Caco-2 (cell line): Measurements from ENCODE around the gene HYOU1. TPM values are rescaled to one million over a fixed set of nuclear protein-coding genes. Genes with fewer than 3 reads are reported as not detected.
A peak's percentile ranks its signal among the peaks of the same experiment; 100 is the strongest.

Experiments used
- BruUV-seq: library from RNA; stranded (reverse); fragments of 400-500 nt; replicated peaks from 2 replicates; lab custom pipeline; 2021; lab: Mats Ljungman, UMichigan
- CTCF ChIA-PET: fragments of 300-600 bp; sonication (Branson Sonifier 250); formaldehyde crosslinking; loops from one replicate; lab custom pipeline; 2022; ENCODE audit warnings: antibody characterized with exemption; lab: Charles Lee
- POLR2A ChIA-PET: fragments of 300-600 bp; sonication (Branson Sonifier 250); formaldehyde crosslinking; loops from one replicate; lab custom pipeline; 2022; ENCODE audit warnings: antibody characterized with exemption; lab: Charles Lee
- DNase-seq, 2 experiments: peaks; one replicate each; pipeline versions ENCODE4 v3.0.0 to v3.0.0-alpha.2; 2020 to 2022
- H3K27me3 ChIP-seq: replicated peaks from 2 replicates; pipeline ENCODE4 v1.6.0; 2011; ENCODE audit warnings: low read length; ENCODE audit not compliant: control insufficient read depth, insufficient read depth
- H3K36me3 ChIP-seq: 2 replicates; pipeline ENCODE4 v1.5.1; 2011; ENCODE audit warnings: low read length; ENCODE audit not compliant: control insufficient read depth, insufficient read depth
- H3K4me1 ChIP-seq: fragments of 250-450 bp; sonication (Bioruptor Pico); 2 replicates; pipeline ENCODE4 v1.5.1; 2020; ENCODE audit warnings: mild to moderate bottlenecking
- H3K4me3 ChIP-seq: 2 replicates; pipeline ENCODE4 v1.5.1; 2011; ENCODE audit warnings: low read depth, mild to moderate bottlenecking, control low read depth, low read length
- H3K9me3 ChIP-seq: fragments of 250-450 bp; sonication (Bioruptor Pico); 2 replicates; pipeline ENCODE4 v1.5.1; 2020; ENCODE audit warnings: mild to moderate bottlenecking, moderate library complexity
- H3K27ac Mint-ChIP-seq: one replicate; pipeline ENCODE4 v1.8.0; 2022; ENCODE audit warnings: mixed read lengths; ENCODE audit not compliant: unreplicated experiment
- H3K27me3 Mint-ChIP-seq: one replicate; pipeline ENCODE4 v1.8.0; 2022; ENCODE audit warnings: mixed read lengths; ENCODE audit not compliant: insufficient read depth, unreplicated experiment
- H3K36me3 Mint-ChIP-seq: one replicate; pipeline ENCODE4 v1.8.0; 2022; ENCODE audit warnings: mild to moderate bottlenecking, mixed read lengths; ENCODE audit not compliant: insufficient read depth, unreplicated experiment
- H3K4me1 Mint-ChIP-seq: one replicate; pipeline ENCODE4 v1.8.0; 2022; ENCODE audit warnings: low read depth, mixed read lengths; ENCODE audit not compliant: unreplicated experiment
- H3K4me3 Mint-ChIP-seq: one replicate; pipeline ENCODE4 v1.8.0; 2022; ENCODE audit warnings: mild to moderate bottlenecking, moderate library complexity, mixed read lengths; ENCODE audit not compliant: unreplicated experiment
- H3K9me3 Mint-ChIP-seq: one replicate; pipeline ENCODE4 v1.8.0; 2022; ENCODE audit warnings: mixed read lengths; ENCODE audit not compliant: unreplicated experiment
- CTCF ChIP-seq, 2 experiments: fragments of 200-600 bp in 1 of 2; IDR thresholded peaks; 1 replicate in 1 of 2; 2 replicates in 1 of 2; pipeline versions ENCODE4 v1.5.1 to v1.8.0; 2011 to 2022; ENCODE audit warnings: antibody characterized with exemption in 1 of 2, control low read depth in 1 of 2, inconsistent platforms in 1 of 2, low read depth in 1 of 2, low read length in 1 of 2, mild to moderate bottlenecking in 1 of 2, moderate library complexity in 1 of 2; ENCODE audit not compliant: insufficient read depth in 1 of 2, severe bottlenecking in 1 of 2, unreplicated experiment in 1 of 2
- intact Hi-C: fragments of 100-400 bp; cut with micrococcal nuclease; formaldehyde crosslinking; loops from one replicate; pipeline ENCODE4 v1.10.0; 2022; ENCODE audit not compliant: unreplicated experiment
- total RNA-seq: library from RNA; stranded (reverse); gene quantifications from 2 replicates; pipeline ENCODE4 v1.2.3, GENCODE V29; 2022

Gene HYOU1
- total RNA-seq, 1 experiment from 2014 or later: 366 TPM

- peaks cover 47% of the 10 kb centered on the region for H3K4me1 ChIP-seq
- ChIA-PET POLR2A (interaction anchor here (0.7 to 1.4 kb wide), 5 partner anchors 8 to 55 kb away, joined by 3 to 6 read pairs (median 6); partner anchors contain the start of genes HMBS, HYOU1 and TRAPPC4), CTCF (interaction anchor here (0.5 to 1.5 kb wide), 4 partner anchors 10 to 180 kb away, joined by 3 to 5 read pairs (median 4); no protein-coding TSS in a partner anchor)
- Mint-ChIP-seq H3K4me3 (peak overlapping the region; percentile 93), H3K4me1 (peaks cover 52% of the 10 kb centered on the region), H3K27me3 (no peaks in the 10 kb centered on the region), H3K27ac (peak overlapping the region; percentile 90), H3K9me3 (no peaks in the 10 kb centered on the region), H3K36me3 (peaks cover 56% of the 10 kb centered on the region)
- H3K36me3 ChIP-seq: peaks cover 18% of the 10 kb centered on the region
- DNase-seq: peak; percentile 92 to 95
- intact Hi-C loops: loop anchor here (1.0 to 2.0 kb wide), 4 partner anchors 11 to 55 kb away; partner anchors contain the start of genes CENATAC, HMBS, HYOU1 and RPS25
- TF ChIP-seq CTCF (IDR thresholded peaks at IDR 0.05; ENCODE audit: insufficient read depth in 1 of 2, low read depth in 1 of 2, low read length in 1 of 2, severe bottlenecking in 1 of 2, unreplicated experiment in 1 of 2): peak in 1 of 2 experiments; percentile 20
- H3K27me3 ChIP-seq: no peaks in the 10 kb centered on the region
- H3K9me3 ChIP-seq: no peaks in the 10 kb centered on the region
- BruUV-seq: TSS peak; percentile 97
- peak overlapping the region; percentile 95 for H3K4me3 ChIP-seq
Measured at GRCh38 chr11:119029340-119030028, 27.5 kb downstream of the HYOU1 start.

GRCh38 chr11:119029069-119029339, 28.0 kb downstream of the HYOU1 start:
- Histone ChIP-seq H3K36me3 (peaks cover 18% of the 10 kb centered on the region), H3K4me1 (peaks cover 52% of the 10 kb centered on the region), H3K9me3 (no peaks in the 10 kb centered on the region), H3K4me3 (peak overlapping the region; percentile 95), H3K27me3 (no peaks in the 10 kb centered on the region)
- no peak for TF ChIP-seq CTCF (IDR thresholded peaks at IDR 0.05; ENCODE audit: insufficient read depth in 1 of 2, low read depth in 1 of 2, low read length in 1 of 2, severe bottlenecking in 1 of 2, unreplicated experiment in 1 of 2)
- ChIA-PET CTCF (interaction anchor here (1.5 kb wide), 1 partner anchor 14 kb away, joined by 5 read pairs; no protein-coding TSS in a partner anchor), POLR2A (interaction anchor here (1.2 to 1.4 kb wide), 3 partner anchors 8 to 56 kb away, joined by 3 to 6 read pairs (median 4); partner anchors contain the start of gene HMBS)
- TSS peak; percentile 22 for BruUV-seq
- intact Hi-C loops: loop anchor here (1.0 kb wide), 1 partner anchor 31 kb away; the partner anchor contains the start of gene CENATAC
- no peak for DNase-seq
- peak overlapping the region; percentile 90 for H3K27ac Mint-ChIP-seq
- no peaks in the 10 kb centered on the region for H3K27me3 Mint-ChIP-seq
- peaks cover 56% of the 10 kb centered on the region for H3K4me1 Mint-ChIP-seq
- H3K36me3 Mint-ChIP-seq: peaks cover 61% of the 10 kb centered on the region
- H3K9me3 Mint-ChIP-seq: no peaks in the 10 kb centered on the region
- H3K4me3 Mint-ChIP-seq: peak overlapping the region; percentile 93

- Histone ChIP-seq H3K4me3 (peak overlapping the region; percentile 95), H3K9me3 (no peaks in the 10 kb centered on the region), H3K36me3 (peaks cover 18% of the 10 kb centered on the region), H3K27me3 (no peaks in the 10 kb centered on the region), H3K4me1 (peaks cover 57% of the 10 kb centered on the region)
- ChIA-PET POLR2A (interaction anchor here (0.5 to 1.3 kb wide), 2 partner anchors 14 to 42 kb away, joined by 3 to 6 read pairs; no protein-coding TSS in a partner anchor), CTCF (no interaction called here)
- TF ChIP-seq CTCF (IDR thresholded peaks at IDR 0.05; ENCODE audit: insufficient read depth in 1 of 2, low read depth in 1 of 2, low read length in 1 of 2, severe bottlenecking in 1 of 2, unreplicated experiment in 1 of 2): no peak
- H3K4me3 Mint-ChIP-seq: peak overlapping the region; percentile 93
- H3K4me1 Mint-ChIP-seq: peaks cover 60% of the 10 kb centered on the region
- H3K27me3 Mint-ChIP-seq: no peaks in the 10 kb centered on the region
- peak overlapping the region; percentile 90 for H3K27ac Mint-ChIP-seq
- BruUV-seq: no TSS peak
- no peaks in the 10 kb centered on the region for H3K9me3 Mint-ChIP-seq
- peaks cover 66% of the 10 kb centered on the region for H3K36me3 Mint-ChIP-seq
- intact Hi-C loops: loop anchor here (1.0 kb wide), 1 partner anchor 30 kb away; the partner anchor contains the start of gene CENATAC
- no peak for DNase-seq
Measured at GRCh38 chr11:119028346-119029068, 28.5 kb downstream of the HYOU1 start.
